H9 (cell line): ENCODE measurements around the gene SWI5. TPM values are rescaled to one million over a fixed set of nuclear protein-coding genes. Genes with fewer than 3 reads are reported as not detected.

Experiments used
- DNase-seq: peaks from one replicate; pipeline ENCODE4 v3.0.0-alpha.2; 2017
- H2AFZ ChIP-seq: one replicate; pipeline ENCODE4 v1.6.1; 2013; ENCODE audit warnings: mild to moderate bottlenecking, low read length, control low read depth, moderate library complexity
- H2AK5ac ChIP-seq: 2 replicates; pipeline ENCODE4 v1.6.1; 2013; ENCODE audit warnings: low read length, control low read depth, mixed read lengths; ENCODE audit not compliant: insufficient read length
- H2BK120ac ChIP-seq: one replicate; pipeline ENCODE4 v1.6.1; 2013; ENCODE audit warnings: low read depth, mild to moderate bottlenecking, low read length, control low read depth, inconsistent platforms; ENCODE audit not compliant: poor library complexity, severe bottlenecking
- H2BK12ac ChIP-seq: 2 replicates; pipeline ENCODE4 v1.6.1; 2013; ENCODE audit warnings: low read length, control low read depth, mixed read lengths, low read depth; ENCODE audit not compliant: insufficient read length
- H2BK15ac ChIP-seq: 2 replicates; pipeline ENCODE4 v1.6.1; 2013; ENCODE audit warnings: low read depth, low read length, control low read depth
- H2BK20ac ChIP-seq: one replicate; pipeline ENCODE4 v1.6.1; 2013; ENCODE audit warnings: low read depth, mild to moderate bottlenecking, low read length, control low read depth, inconsistent platforms; ENCODE audit not compliant: poor library complexity, severe bottlenecking
- H2BK5ac ChIP-seq: 2 replicates; pipeline ENCODE4 v1.6.1; 2013; ENCODE audit warnings: low read length, control low read depth, mixed read lengths; ENCODE audit not compliant: insufficient read length
- H3K14ac ChIP-seq: 2 replicates; pipeline ENCODE4 v1.6.1; 2013; ENCODE audit warnings: low read length, control low read depth; ENCODE audit not compliant: insufficient read depth
- H3K18ac ChIP-seq: 2 replicates; pipeline ENCODE4 v1.6.1; 2013; ENCODE audit warnings: low read depth, mild to moderate bottlenecking, mixed read lengths, low read length, control low read depth; ENCODE audit not compliant: insufficient read length
- H3K23ac ChIP-seq: 2 replicates; pipeline ENCODE4 v1.6.1; 2013; ENCODE audit warnings: low read length, control low read depth, mixed read lengths, low read depth; ENCODE audit not compliant: insufficient read length
- H3K23me2 ChIP-seq: 2 replicates; pipeline ENCODE4 v1.6.1; 2013; ENCODE audit warnings: low read depth, mild to moderate bottlenecking, mixed read lengths, low read length, control low read depth; ENCODE audit not compliant: insufficient read length, poor library complexity, severe bottlenecking
- H3K27ac ChIP-seq: 2 replicates; pipeline ENCODE4 v1.5.1; 2013; ENCODE audit warnings: low read length, control low read depth, mixed read lengths, low read depth; ENCODE audit not compliant: insufficient read length
- H3K27me3 ChIP-seq: 2 replicates; pipeline ENCODE4 v1.6.1; 2013; ENCODE audit warnings: low read length, control low read depth, inconsistent platforms; ENCODE audit not compliant: insufficient read depth
- H3K4ac ChIP-seq: 2 replicates; pipeline ENCODE4 v1.6.1; 2013; ENCODE audit warnings: low read depth, mild to moderate bottlenecking, control low read depth, inconsistent platforms, low read length, moderate library complexity
- H3K4me1 ChIP-seq: 2 replicates; pipeline ENCODE4 v1.6.1; 2013; ENCODE audit warnings: low read length, control low read depth, inconsistent platforms; ENCODE audit not compliant: insufficient read depth
- H3K4me2 ChIP-seq: 2 replicates; pipeline ENCODE4 v1.6.1; 2013; ENCODE audit warnings: low read length, control low read depth, mixed read lengths; ENCODE audit not compliant: insufficient read length, insufficient read depth
- H3K56ac ChIP-seq: 2 replicates; pipeline ENCODE4 v1.6.1; 2013; ENCODE audit warnings: low read depth, mild to moderate bottlenecking, mixed read lengths, low read length, control low read depth; ENCODE audit not compliant: insufficient read length
- H3K79me1 ChIP-seq: 2 replicates; pipeline ENCODE4 v1.6.1; 2013; ENCODE audit warnings: low read depth, mild to moderate bottlenecking, moderate library complexity, low read length, control low read depth, inconsistent platforms; ENCODE audit not compliant: insufficient read depth, poor library complexity, severe bottlenecking
- H3K79me2 ChIP-seq: 2 replicates; pipeline ENCODE4 v1.6.1; 2013; ENCODE audit warnings: low read length, control low read depth, inconsistent platforms; ENCODE audit not compliant: insufficient read depth
- H3K9ac ChIP-seq: 2 replicates; pipeline ENCODE4 v1.6.1; 2013; ENCODE audit warnings: low read length, control low read depth, mixed read lengths; ENCODE audit not compliant: insufficient read length; ENCODE audit errors: extremely low read depth
- H3K9me3 ChIP-seq: one replicate; pipeline ENCODE4 v1.6.1; 2013; ENCODE audit warnings: low read depth, low read length, inconsistent platforms; ENCODE audit not compliant: control insufficient read depth
- H3T11ph ChIP-seq: one replicate; pipeline ENCODE4 v1.6.1; 2013; ENCODE audit warnings: mild to moderate bottlenecking, low read length, control low read depth, inconsistent platforms
- H4K20me1 ChIP-seq: one replicate; pipeline ENCODE4 v1.6.1; 2013; ENCODE audit not compliant: control insufficient read depth, insufficient read length, insufficient read depth
- H4K5ac ChIP-seq: 2 replicates; pipeline ENCODE4 v1.6.1; 2013; ENCODE audit warnings: low read depth, mild to moderate bottlenecking, mixed read lengths, low read length, control low read depth; ENCODE audit not compliant: insufficient read length
- H4K8ac ChIP-seq: replicated peaks from 2 replicates; pipeline ENCODE4 v1.6.1; 2013; ENCODE audit warnings: low read length, control low read depth, mixed read lengths, low read depth; ENCODE audit not compliant: insufficient read length
- H4K91ac ChIP-seq: 2 replicates; pipeline ENCODE4 v1.6.1; 2013; ENCODE audit warnings: low read depth, mild to moderate bottlenecking, moderate library complexity, mixed read lengths, low read length, control low read depth; ENCODE audit not compliant: insufficient read length
- H3K27ac Mint-ChIP-seq, 3 experiments: 2 replicates in 2 of 3; 3 replicates in 1 of 3; pipeline ENCODE4 v1.8.0; 2020 to 2021; ENCODE audit warnings: mixed read lengths in 3 of 3, mild to moderate bottlenecking in 1 of 3, moderate library complexity in 1 of 3
- H3K27me3 Mint-ChIP-seq: 2 replicates; pipeline ENCODE4 v1.8.0; 2021; ENCODE audit warnings: low read depth, mild to moderate bottlenecking, moderate library complexity, mixed read lengths
- H3K36me3 Mint-ChIP-seq, 3 experiments: 2 replicates in 2 of 3; 3 replicates in 1 of 3; pipeline ENCODE4 v1.8.0; 2020 to 2021; ENCODE audit warnings: low read depth in 3 of 3, mixed read lengths in 3 of 3; ENCODE audit not compliant: insufficient read depth in 1 of 3
- H3K4me1 Mint-ChIP-seq, 2 experiments: 2 replicates each; pipeline ENCODE4 v1.8.0; 2020; ENCODE audit warnings: mixed read lengths in 2 of 2
- H3K4me3 Mint-ChIP-seq, 2 experiments: 2 replicates in 1 of 2; 3 replicates in 1 of 2; pipeline ENCODE4 v1.8.0; 2020 to 2021; ENCODE audit warnings: mild to moderate bottlenecking in 2 of 2, mixed read lengths in 2 of 2, moderate library complexity in 1 of 2
- H3K9me3 Mint-ChIP-seq, 2 experiments: 2 replicates in 1 of 2; 3 replicates in 1 of 2; pipeline ENCODE4 v1.8.0; 2020; ENCODE audit warnings: mild to moderate bottlenecking in 2 of 2, mixed read lengths in 2 of 2, moderate library complexity in 1 of 2
- CTCF ChIP-seq: fragments of 200-600 bp; sonication (generic); conservative IDR thresholded peaks from 3 replicates; pipeline ENCODE4 v1.8.0; 2021; ENCODE audit warnings: antibody characterized with exemption, mild to moderate bottlenecking
- WGBS: extraction: QIAGEN DNeasy Blood & Tissue Kit; methylation state at CpG from one replicate; pipeline ENCODE4 v1.1.7; 2013; ENCODE audit warnings: missing lambda C conversion rate, low lambda C conversion rate, mixed read lengths; ENCODE audit not compliant: insufficient read length; ENCODE audit errors: extremely low coverage; 5-methylcytosine and 5-hydroxymethylcytosine counted together
- total RNA-seq: library from RNA; stranded (reverse); gene quantifications from 2 replicates; pipeline ENCODE4 v1.2.1, GENCODE V29; 2021

Gene SWI5
- total RNA-seq, 1 experiment from 2014 or later = 25.6 TPM

GRCh38 chr9:128282500-128282899, 6.4 kb downstream of the SWI5 start:
- no peak overlapping the region for H3K4me3 Mint-ChIP-seq
- no peak overlapping the region for H4K8ac ChIP-seq
- no peaks in the 10 kb centered on the region for H3K9me3 ChIP-seq
- H3K14ac ChIP-seq = no peak overlapping the region
- no peak overlapping the region for H2AFZ ChIP-seq
- H3K27ac ChIP-seq = no peak overlapping the region
- no peaks in the 10 kb centered on the region for H3K4me1 ChIP-seq
- H3K27me3 Mint-ChIP-seq = no peaks in the 10 kb centered on the region
- H3K79me2 ChIP-seq = no peaks in the 10 kb centered on the region
- H3K56ac ChIP-seq = no peak overlapping the region
- H2BK20ac ChIP-seq = no peak overlapping the region
- H2BK12ac ChIP-seq = no peak overlapping the region
- H4K91ac ChIP-seq = no peak overlapping the region
- H3K4me1 Mint-ChIP-seq = peaks cover 1 to 2% of the 10 kb centered on the region in 2 experiments; a peak in 3 of 4 replicates
- H2AK5ac ChIP-seq = no peak overlapping the region
- H3T11ph ChIP-seq = no peak overlapping the region
- no peak overlapping the region for H3K4me2 ChIP-seq
- H2BK5ac ChIP-seq = no peak overlapping the region
- WGBS = no CpG with 5 or more reads among the region's 6 CpGs
- H3K23me2 ChIP-seq = no peaks in the 10 kb centered on the region
- no peak overlapping the region for H3K18ac ChIP-seq
- no peak overlapping the region for H3K27ac Mint-ChIP-seq
- no peaks in the 10 kb centered on the region for H3K27me3 ChIP-seq
- DNase-seq = no peak
- no peak for TF ChIP-seq CTCF
- no peaks in the 10 kb centered on the region for H4K20me1 ChIP-seq
- peaks cover 4 to 12% (median 5%) of the 10 kb centered on the region in 3 experiments; a peak in 6 of 7 replicates for H3K36me3 Mint-ChIP-seq
- H2BK15ac ChIP-seq = no peak overlapping the region
- no peaks in the 10 kb centered on the region for H3K79me1 ChIP-seq
- no peaks in the 10 kb centered on the region for H3K9me3 Mint-ChIP-seq
- H3K23ac ChIP-seq = no peak overlapping the region
- no peak overlapping the region for H3K9ac ChIP-seq
- no peak overlapping the region for H4K5ac ChIP-seq
- H3K4ac ChIP-seq = no peak overlapping the region
- H2BK120ac ChIP-seq = no peak overlapping the region
